ENCODE results near the gene LRRN3. TPM values are rescaled to one million over a fixed set of nuclear protein-coding genes. Genes with fewer than 3 reads are reported as not detected.

Gene LRRN3
- total RNA-seq, 1 experiment from 2014 or later = not detected

DNA sequence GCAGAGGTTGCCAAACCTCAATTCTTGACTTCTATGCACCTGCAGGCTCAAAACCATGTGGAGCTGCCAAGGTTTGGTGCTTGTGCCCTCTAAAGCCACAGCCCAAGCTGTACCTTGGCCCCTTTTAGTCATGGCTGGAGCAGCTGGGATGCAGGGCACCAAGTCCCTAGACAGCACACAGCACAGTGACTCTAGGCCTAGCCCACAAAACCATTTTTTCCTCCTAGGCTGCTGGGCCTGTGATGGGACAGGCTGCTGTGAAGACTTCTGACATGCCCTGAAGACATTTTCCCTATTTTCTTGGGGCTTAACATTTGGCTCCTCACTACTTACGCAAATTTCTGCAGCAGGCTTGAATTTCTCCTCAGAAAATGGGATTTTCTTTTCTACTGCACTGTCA lies 27.8 kb upstream of the LRRN3 start:
- Mint-ChIP-seq H3K27ac (ENCODE audit: unreplicated experiment) (no peak overlapping the region), H3K27me3 (ENCODE audit: unreplicated experiment) (no peaks in the 10 kb centered on the region), H3K36me3 (ENCODE audit: insufficient read depth, unreplicated experiment) (no peaks in the 10 kb centered on the region), H3K9me3 (ENCODE audit: low read depth, unreplicated experiment) (peaks cover 15% of the 10 kb centered on the region), H3K4me1 (ENCODE audit: low read depth, unreplicated experiment) (no peaks in the 10 kb centered on the region), H3K4me3 (ENCODE audit: low read depth, unreplicated experiment) (no peak overlapping the region)
- CTCF ChIA-PET = interaction anchor here (0.6 kb wide), 1 partner anchor 58 kb away, joined by 4 read pairs; no protein-coding TSS in a partner anchor
- BruUV-seq (replicated peaks) = no TSS peak
- intact Hi-C loops (cut with micrococcal nuclease; ENCODE audit: unreplicated experiment) = no loop called here
- TF ChIP-seq, protein P1, sequence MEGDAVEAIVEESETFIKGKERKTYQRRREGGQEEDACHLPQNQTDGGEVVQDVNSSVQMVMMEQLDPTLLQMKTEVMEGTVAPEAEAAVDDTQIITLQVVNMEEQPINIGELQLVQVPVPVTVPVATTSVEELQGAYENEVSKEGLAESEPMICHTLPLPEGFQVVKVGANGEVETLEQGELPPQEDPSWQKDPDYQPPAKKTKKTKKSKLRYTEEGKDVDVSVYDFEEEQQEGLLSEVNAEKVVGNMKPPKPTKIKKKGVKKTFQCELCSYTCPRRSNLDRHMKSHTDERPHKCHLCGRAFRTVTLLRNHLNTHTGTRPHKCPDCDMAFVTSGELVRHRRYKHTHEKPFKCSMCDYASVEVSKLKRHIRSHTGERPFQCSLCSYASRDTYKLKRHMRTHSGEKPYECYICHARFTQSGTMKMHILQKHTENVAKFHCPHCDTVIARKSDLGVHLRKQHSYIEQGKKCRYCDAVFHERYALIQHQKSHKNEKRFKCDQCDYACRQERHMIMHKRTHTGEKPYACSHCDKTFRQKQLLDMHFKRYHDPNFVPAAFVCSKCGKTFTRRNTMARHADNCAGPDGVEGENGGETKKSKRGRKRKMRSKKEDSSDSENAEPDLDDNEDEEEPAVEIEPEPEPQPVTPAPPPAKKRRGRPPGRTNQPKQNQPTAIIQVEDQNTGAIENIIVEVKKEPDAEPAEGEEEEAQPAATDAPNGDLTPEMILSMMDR (IDR thresholded peaks at IDR 0.05; ENCODE audit: unreplicated experiment) = no peak
- no peak for DNase-seq

DNA sequence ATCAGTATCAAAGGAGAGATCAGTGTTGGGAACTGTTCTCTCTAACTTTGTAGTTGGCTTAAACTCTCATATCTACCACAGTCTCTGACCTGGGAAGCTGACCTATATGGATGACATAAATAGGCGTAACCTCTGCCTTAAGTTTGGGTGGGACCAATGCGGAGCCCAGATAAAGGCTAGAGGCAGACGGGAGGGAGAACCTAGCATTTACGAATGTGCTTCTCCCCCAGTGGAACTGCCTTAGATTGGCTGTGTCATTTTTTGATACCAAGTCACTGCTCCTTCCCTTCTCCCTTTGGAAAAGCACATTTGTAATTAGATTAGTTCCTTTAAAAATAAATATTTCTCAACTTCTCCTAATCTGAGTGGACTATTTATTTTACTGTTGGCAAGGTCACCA lies 23.7 kb upstream of the LRRN3 start:
- no peak for DNase-seq
- CTCF ChIA-PET = interaction anchor here (0.6 kb wide), 1 partner anchor 48 kb away, joined by 3 read pairs; no protein-coding TSS in a partner anchor
- intact Hi-C loops (cut with micrococcal nuclease; ENCODE audit: unreplicated experiment) = no loop called here
- Mint-ChIP-seq H3K27ac (ENCODE audit: unreplicated experiment) (no peak overlapping the region), H3K36me3 (ENCODE audit: insufficient read depth, unreplicated experiment) (no peaks in the 10 kb centered on the region), H3K27me3 (ENCODE audit: unreplicated experiment) (no peaks in the 10 kb centered on the region), H3K9me3 (ENCODE audit: low read depth, unreplicated experiment) (peaks cover 7% of the 10 kb centered on the region), H3K4me3 (ENCODE audit: low read depth, unreplicated experiment) (no peak overlapping the region), H3K4me1 (ENCODE audit: low read depth, unreplicated experiment) (no peaks in the 10 kb centered on the region)
- BruUV-seq (replicated peaks) = no TSS peak
- TF ChIP-seq, protein P1 (IDR thresholded peaks at IDR 0.05; ENCODE audit: unreplicated experiment) = no peak

DNA sequence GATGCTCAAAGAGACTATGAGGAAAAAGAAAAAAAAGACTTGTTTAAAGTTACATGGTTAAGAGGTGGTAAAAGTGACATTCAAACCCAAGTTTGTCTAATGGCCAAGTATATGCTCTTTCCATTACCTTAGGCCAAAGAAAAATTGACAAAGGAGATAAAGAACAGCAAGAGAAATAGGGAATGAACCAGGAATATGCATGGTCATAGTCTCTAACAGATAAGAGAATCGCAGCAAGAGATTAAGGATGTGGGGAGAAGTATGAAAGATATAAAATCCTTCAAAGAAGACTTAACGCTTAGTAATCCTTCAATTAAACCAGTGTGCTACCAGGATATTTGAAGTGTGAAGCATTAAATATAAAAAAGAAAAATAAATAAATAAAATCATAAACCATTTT lies 23.2 kb upstream of the LRRN3 start:
- CTCF ChIA-PET = no interaction called here
- Mint-ChIP-seq H3K27ac (ENCODE audit: unreplicated experiment) (no peak overlapping the region), H3K4me1 (ENCODE audit: low read depth, unreplicated experiment) (no peaks in the 10 kb centered on the region), H3K9me3 (ENCODE audit: low read depth, unreplicated experiment) (peaks cover 7% of the 10 kb centered on the region), H3K4me3 (ENCODE audit: low read depth, unreplicated experiment) (no peak overlapping the region), H3K36me3 (ENCODE audit: insufficient read depth, unreplicated experiment) (no peaks in the 10 kb centered on the region), H3K27me3 (ENCODE audit: unreplicated experiment) (no peaks in the 10 kb centered on the region)
- BruUV-seq (replicated peaks) = no TSS peak
- intact Hi-C loops (cut with micrococcal nuclease; ENCODE audit: unreplicated experiment) = no loop called here
- no peak for DNase-seq
- TF ChIP-seq, protein P1 (IDR thresholded peaks at IDR 0.05; ENCODE audit: unreplicated experiment) = no peak

DNA sequence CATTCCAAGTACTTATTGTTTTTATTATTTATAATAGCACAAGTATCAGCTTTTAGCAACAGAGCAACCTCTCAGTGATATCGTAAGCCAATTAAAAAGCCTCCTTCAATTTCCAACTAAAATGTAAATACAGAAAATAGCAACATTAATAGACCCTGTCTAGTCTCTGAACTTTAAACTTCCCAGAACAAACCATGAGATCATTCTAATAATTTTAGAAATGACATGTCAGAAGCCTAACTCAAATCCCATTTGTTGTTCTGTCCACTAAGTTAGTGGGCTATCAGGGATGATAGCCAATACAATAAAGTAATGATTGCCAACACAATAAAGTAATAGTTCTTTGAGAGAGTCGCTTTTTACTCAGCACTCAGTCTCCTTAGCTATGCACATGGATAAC lies 22.3 kb upstream of the LRRN3 start:
- intact Hi-C loops (cut with micrococcal nuclease; ENCODE audit: unreplicated experiment) = no loop called here
- Mint-ChIP-seq H3K4me1 (ENCODE audit: low read depth, unreplicated experiment) (no peaks in the 10 kb centered on the region), H3K4me3 (ENCODE audit: low read depth, unreplicated experiment) (no peak overlapping the region), H3K36me3 (ENCODE audit: insufficient read depth, unreplicated experiment) (no peaks in the 10 kb centered on the region), H3K27me3 (ENCODE audit: unreplicated experiment) (no peaks in the 10 kb centered on the region), H3K27ac (ENCODE audit: unreplicated experiment) (no peak overlapping the region), H3K9me3 (ENCODE audit: low read depth, unreplicated experiment) (peaks cover 4% of the 10 kb centered on the region)
- CTCF ChIA-PET = interaction anchor here (0.7 kb wide), 1 partner anchor 147 kb away, joined by 4 read pairs; no protein-coding TSS in a partner anchor
- DNase-seq = no peak
- TF ChIP-seq, protein P1 (IDR thresholded peaks at IDR 0.05; ENCODE audit: unreplicated experiment) = no peak
- no TSS peak for BruUV-seq (replicated peaks)
